GM04504 (cell line): Measurements from ENCODE around the gene DHX40.
"Not testable (repeated sequence)": the region's sequence is repeated elsewhere in the genome, so short reads cannot be mapped to it uniquely, and the experiment has no call there.

Source experiments
- DNase-seq: peaks from one replicate; pipeline ENCODE4 v3.0.0-alpha.2; 2012; ENCODE audit warnings: low read depth

The DHX40 gene

DNA sequence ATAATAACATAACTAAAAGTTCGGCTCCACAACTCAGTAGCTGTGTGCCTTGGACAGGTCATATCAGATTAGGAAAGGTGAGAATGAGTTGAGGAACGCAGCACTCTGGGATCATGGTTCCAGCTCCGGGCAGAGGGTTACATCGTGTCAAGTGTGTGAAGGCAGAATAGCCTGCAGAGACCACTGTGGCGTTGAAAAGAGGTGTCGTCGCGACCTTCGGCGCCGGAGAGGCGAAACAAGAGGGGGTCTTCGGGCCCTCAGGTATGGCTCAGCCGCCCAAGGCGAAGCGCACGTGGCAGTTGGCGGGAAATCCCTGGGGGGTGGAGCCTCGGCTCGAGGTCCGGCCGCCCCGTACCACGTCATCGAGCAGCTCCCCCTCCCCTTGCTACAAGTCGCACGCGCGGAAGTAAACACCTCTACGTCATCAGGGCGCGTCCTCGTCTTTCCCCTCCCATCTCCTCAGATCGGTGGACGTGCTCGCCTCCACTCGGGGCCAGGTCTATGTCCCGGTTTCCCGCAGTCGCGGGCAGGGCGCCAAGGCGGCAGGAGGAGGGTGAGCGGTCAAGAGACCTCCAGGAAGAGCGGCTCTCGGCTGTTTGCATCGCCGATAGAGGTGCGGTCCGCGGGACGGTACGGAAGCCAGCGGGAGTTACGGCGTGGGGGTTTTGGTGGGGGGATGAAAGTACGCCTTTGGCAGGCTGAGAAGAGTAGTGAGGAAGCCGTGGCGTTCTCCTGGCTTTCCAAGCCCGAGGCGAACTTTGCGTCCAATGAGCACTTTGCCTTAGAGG, at the start of gene DHX40:
TSS of gene DHX40 (plus strand) at position 440 of the 788 bp plus-strand sequence. CDS start at position 502, 62 bp downstream.
- DNase-seq: peak; percentile 84

- no peak for DNase-seq
These were observed 49.0 kb upstream of the DHX40 start for GRCh38 chr17:59516451-59516850.

GRCh38 chr17:59519132-59519531, 46.3 kb upstream of the DHX40 start:
- no peak for DNase-seq

DNA sequence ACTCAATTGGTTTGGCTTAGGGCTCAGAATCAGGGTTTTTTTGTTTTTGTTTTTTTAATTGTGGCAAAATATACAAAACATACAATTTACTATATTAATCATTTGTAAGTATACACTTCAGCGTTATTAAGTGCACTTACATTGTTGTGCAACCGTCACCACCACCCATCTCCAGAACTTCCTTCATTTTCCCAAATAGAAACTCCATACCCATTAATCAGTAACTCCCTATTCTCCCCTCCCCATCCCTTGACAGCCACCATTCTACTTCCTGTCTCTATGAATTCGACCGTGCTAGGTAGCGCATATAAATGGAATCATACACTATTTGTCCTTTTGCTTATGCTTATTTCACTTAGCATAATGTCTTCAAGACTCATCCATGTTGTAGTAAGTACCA, 45.2 kb upstream of the DHX40 start:
- DNase-seq: no peak

- DNase-seq: peak; percentile 10
These were observed 43.8 kb upstream of the DHX40 start for GRCh38 chr17:59521465-59522126.

GRCh38 chr17:59524930-59525329, 40.5 kb upstream of the DHX40 start:
- DNase-seq: not testable (repeated sequence)

- no peak for DNase-seq
These were observed 39.7 kb upstream of the DHX40 start for GRCh38 chr17:59525668-59526067.

DNA sequence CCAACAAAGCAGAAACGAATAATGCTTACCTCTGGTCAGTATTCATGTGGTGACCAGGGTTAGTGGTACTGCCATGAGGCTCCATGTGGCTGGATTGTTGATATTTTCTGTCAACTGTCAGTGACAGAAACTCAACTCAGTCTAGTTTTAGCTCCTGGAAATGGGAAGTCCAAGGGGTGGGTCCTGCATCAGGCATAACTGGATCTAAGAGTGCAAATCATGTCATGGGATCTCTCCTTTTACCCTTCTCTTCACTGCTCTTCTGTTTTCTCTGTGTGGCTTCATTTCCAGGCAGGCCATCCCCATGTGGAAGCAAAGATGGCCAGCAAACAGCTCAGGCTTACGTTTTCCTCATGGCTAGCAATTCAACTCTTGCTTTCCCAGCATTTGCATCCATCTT, 39.0 kb upstream of the DHX40 start:
- no peak for DNase-seq

DNA sequence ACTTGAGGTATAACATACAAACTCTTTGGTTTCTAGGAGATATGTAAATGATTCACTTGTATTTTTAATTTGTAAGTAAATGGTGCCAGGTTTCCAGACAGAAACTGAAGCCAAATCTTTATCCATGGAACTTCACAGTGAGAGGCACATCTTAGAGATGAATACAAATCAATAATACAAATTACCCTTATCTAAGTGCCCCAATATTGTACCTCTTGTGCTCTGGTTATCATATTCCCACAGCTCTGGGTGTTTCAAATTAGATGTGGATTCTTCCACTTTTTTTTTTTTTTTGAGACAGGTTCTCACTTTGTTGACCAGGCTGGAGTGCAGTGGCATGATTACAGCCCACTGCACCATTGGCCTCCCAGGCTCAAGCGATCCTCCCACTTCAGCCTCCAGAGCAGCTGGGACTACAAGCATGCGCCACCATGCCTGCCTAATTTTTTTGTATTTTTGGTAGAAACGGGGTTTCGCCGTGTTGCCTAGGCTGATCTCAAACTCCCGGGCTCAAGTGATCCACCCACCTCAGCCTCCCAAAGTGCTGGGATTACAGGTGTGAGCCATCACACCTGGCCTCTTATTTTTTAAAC, 38.0 kb upstream of the DHX40 start:
- no peak for DNase-seq

GRCh38 chr17:59527931-59528330, 37.5 kb upstream of the DHX40 start:
- DNase-seq: no peak

GRCh38 chr17:59530531-59530930, 34.9 kb upstream of the DHX40 start:
- DNase-seq: no peak

GRCh38 chr17:59533694-59534093, 31.7 kb upstream of the DHX40 start:
- no peak for DNase-seq

DNA sequence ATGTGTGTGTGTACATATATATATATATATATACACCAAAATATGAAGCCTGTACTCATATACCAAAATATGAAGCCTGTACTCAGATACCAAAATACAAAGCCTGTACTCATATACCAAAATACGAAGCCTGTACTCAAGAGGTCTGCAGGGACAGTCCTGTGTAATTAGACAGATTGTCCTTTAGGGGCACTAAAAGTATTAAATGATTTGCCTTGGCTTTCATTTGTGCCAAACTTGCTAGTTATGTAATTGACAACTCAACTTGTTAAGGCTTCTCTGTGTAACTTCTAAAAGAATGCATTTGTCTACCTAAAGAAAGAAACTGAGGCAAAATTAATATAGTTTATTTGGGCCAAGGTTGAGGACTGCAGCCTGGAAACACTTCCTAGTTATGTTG, 30.8 kb upstream of the DHX40 start:
- DNase-seq: no peak

DNA sequence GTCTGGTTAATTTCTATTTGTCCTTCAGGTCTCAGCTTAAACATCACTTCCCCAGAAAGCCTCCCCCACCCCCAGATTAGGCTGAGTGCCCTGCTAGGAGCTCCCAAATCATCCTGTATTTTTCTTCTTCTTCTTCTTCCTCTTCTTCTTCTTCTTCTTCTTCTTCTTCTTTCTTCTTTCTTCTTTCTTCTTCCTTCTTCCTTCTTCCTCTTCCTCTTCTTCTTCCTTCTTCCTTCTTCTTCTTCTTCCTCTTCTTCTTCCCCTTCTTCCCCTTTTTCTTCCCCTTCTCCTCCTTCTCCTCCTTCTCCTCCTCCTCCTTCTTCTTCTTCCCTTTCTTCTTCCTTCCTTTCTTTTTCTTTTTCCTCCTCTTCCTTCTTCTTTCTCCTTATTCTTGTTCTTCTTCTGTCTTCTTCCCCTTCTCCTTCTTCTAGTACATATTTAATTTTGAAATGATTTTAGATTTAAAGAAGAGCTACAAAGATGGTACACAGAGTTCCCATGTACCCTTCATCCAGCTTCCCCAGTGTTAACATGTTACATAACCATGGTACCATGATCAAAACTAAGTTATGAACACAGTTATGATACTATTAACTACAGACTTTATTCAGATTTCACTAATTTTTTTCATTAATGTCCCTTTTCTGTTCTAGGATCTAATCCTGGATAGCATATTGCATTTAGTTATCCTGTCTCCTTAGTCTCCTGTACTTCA, 27.1 kb upstream of the DHX40 start:
- DNase-seq: no peak

DNA sequence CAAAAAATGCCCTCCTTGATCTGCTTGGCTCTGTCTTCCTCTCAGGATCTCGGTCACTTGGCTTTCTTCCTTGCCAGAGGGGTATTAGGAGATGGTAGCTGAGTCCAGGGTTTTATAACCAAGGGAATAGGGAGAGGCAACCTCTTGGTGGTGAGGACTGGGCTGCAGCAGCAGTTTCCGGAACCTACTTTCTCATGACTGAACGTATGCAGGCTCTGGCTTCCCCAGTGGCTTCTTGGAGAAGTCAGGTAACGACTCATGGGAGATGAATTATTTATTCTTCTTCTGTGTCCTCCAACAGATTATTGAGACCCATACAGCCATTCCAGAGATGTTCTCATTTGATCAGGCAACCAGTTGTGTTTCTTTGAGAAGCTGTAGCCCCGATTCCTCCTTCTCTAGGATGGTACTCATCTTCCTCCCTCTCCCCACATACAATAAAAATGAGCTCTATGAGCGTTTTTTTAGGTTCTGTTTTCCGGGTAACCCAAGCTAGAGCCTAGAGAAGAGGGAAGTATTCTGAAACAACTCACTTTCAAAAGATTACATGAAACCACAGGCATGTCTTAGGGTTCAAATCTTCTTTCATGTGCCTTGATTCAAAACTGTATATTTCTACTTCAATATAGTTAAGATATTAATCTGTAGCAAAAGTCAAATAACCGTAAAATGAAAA, 22.3 kb upstream of the DHX40 start:
- no peak for DNase-seq

DNA sequence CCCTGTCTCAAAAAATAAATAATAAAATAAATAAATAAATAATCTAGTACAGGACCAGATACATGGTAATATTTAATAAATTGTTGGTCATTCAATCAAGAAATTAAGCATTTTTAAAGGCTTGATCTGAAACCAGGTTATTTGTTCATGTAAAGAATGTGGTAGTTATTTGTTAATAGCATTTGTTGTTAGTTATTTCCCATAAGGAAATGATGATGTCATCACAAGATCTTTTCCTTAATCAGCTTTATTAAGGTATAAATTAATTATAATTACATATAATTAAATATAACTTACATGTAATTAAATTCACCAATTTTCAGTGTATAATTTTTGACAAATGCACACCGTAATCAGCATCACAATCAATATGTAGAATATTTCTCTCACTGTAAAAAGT, 19.5 kb upstream of the DHX40 start:
- DNase-seq: no peak

- DNase-seq: no peak
These were observed 18.1 kb upstream of the DHX40 start for GRCh38 chr17:59547131-59547915.

GRCh38 chr17:59548985-59549384, 16.4 kb upstream of the DHX40 start:
- DNase-seq: not testable (repeated sequence)

DNA sequence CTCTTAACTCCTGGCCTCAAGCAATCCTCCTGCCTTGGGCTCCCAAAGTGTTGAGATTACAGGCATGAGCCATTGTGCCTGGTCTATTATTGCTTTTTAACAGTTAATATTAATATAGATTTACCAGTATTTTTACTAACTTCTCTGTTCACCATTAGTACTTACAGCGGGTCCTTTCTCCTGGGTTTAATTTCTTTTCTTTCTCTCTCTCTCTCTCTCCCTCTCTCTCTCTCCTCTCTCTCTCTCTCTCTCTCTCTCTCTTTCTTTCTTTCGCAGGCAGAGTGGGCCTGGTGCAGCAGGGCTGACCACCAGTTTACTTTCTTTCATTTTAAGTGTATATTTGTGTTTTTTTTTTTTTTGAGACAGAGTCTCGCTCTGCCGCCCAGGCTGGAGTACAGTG, 14.7 kb upstream of the DHX40 start:
- DNase-seq: no peak

DNA sequence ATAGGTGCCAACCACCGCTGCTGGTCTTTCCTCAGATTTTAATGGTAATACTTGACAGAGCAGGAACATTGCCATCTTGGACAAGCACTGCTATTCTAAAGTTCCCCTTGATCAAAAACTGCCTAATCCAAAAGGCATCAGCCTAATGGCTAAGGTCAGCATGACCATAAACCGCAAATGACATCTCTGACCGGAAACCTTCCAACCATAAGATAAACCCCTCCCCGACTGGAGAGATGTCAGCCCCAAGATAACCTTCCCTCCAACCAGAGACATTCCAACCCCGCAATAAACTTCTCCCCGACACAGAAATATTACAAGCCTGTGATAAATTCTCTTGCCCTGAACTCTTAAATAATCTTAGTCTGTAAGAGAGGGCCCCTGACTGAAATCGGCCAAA, 7.4 kb upstream of the DHX40 start:
- DNase-seq: no peak

- DNase-seq: no peak
These were observed 6.5 kb upstream of the DHX40 start for GRCh38 chr17:59558953-59559352.
